Esophagus muscularis mucosa (tissue), 4 donors: Measurements from ENCODE around the gene AMOTL2. TPM values are rescaled to one million over a fixed set of nuclear protein-coding genes. Genes with fewer than 3 reads are reported as not detected.

Experiments used
- DNase-seq: peaks from one replicate; pipeline ENCODE4 v3.0.0-alpha.2; 2017; ENCODE audit errors: extremely low spot score
- H3K27ac ChIP-seq, 4 donors: fragments of 200-600 bp; sonication (generic); replicated peaks in 1 of 4; 1 replicate in 3 of 4; 2 replicates in 1 of 4; pipeline ENCODE4 v1.5.1; 2016 to 2019; ENCODE audit warnings: mild to moderate bottlenecking in 1 of 4
- H3K27me3 ChIP-seq, 4 donors: fragments of 200-600 bp; sonication (generic); one replicate each; pipeline versions ENCODE4 v1.5.1 to v1.6.0; 2016 to 2019
- H3K36me3 ChIP-seq, 4 donors: fragments of 200-600 bp; sonication (generic); one replicate each; pipeline ENCODE4 v1.5.1; 2016 to 2019
- H3K4me1 ChIP-seq, 4 donors: fragments of 200-600 bp; sonication (generic); one replicate each; pipeline ENCODE4 v1.5.1; 2016 to 2019
- H3K4me3 ChIP-seq, 4 donors: fragments of 200-600 bp; sonication (generic); 1 replicate in 2 of 4; 2 replicates in 2 of 4; pipeline ENCODE4 v1.5.1; 2016 to 2019; ENCODE audit warnings: mild to moderate bottlenecking in 4 of 4, moderate library complexity in 1 of 4
- H3K9me3 ChIP-seq, 4 donors: fragments of 200-600 bp; sonication (generic); 1 replicate in 3 of 4; 2 replicates in 1 of 4; pipeline ENCODE4 v1.5.1; 2016 to 2019
- EP300 ChIP-seq: sonication (generic); formaldehyde crosslinking; IDR thresholded peaks from one replicate; pipeline ENCODE4 v1.6.1; 2017; ENCODE audit warnings: antibody characterized with exemption
- POLR2A ChIP-seq: fragments of 450-650 bp; IDR thresholded peaks from one replicate; pipeline ENCODE4 v1.6.1; 2017; ENCODE audit warnings: antibody characterized with exemption, moderate library complexity, mild to moderate bottlenecking, low read depth
- POLR2AphosphoS5 ChIP-seq, 2 donors: sonication (generic); formaldehyde crosslinking; IDR thresholded peaks; one replicate each; pipeline ENCODE4 v1.6.1; 2017; ENCODE audit warnings: antibody characterized with exemption in 2 of 2
- WGBS: methylation state at CpG from one replicate; pipeline ENCODE4 v1.1.5; 2018; 5-methylcytosine and 5-hydroxymethylcytosine counted together
- intact Hi-C: fragments of 100-400 bp; cut with DNase I; formaldehyde crosslinking; loops from one replicate; pipeline ENCODE4 v1.15.1; 2023
- total RNA-seq, 4 donors: library from RNA; depleted of rRNA; stranded (reverse); fragments of >200 nt; gene quantifications; one replicate each; pipeline versions ENCODE4 v1.1.0 to v1.2.1, GENCODE V29; 2016
- TF ChIP-seq, protein P1 (sequence below), 3 experiments: fragments of 200-600 bp in 2 of 3; fragments of 450-650 bp in 1 of 3; sonication (generic) in 2 of 3; IDR thresholded peaks; one replicate each; pipeline ENCODE4 v1.5.1; 2017 to 2019; ENCODE audit warnings: antibody characterized with exemption in 3 of 3, mild to moderate bottlenecking in 2 of 3, moderate library complexity in 1 of 3

The AMOTL2 gene
- total RNA-seq, 4 donors from 2014 or later = 111 to 313 (median 155) TPM

DNA sequence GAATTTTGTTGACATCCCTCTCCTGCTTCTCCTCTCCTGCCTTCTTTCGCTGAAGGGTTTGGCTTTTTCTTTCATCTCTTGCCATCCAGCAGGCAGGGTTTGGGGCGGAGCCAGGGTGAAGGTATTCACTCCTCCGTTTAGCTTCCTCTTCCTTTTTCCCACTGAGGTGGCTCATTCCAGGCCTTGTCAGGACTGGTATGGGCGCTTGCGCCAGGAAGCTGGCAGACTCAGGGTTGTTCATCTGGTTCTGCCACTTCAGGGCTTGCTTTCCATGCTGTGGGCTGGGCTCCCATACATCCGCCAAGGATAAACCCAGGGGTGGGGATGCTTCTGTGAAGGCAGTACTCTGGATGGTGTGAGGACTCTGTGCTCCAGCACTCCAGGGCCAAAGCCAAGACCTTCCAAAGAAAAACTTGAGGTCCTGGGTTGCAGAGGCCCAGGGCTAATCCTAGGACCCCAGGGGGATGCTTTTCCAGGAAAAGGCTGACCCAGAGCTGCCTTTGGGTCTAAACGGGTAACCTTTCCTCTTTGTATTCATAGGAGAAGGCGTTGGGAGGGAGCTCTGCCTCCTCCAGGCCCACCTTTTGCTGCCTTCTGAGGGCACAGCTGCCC lies 7.7 kb upstream of the AMOTL2 start:
- TF ChIP-seq, protein P1, sequence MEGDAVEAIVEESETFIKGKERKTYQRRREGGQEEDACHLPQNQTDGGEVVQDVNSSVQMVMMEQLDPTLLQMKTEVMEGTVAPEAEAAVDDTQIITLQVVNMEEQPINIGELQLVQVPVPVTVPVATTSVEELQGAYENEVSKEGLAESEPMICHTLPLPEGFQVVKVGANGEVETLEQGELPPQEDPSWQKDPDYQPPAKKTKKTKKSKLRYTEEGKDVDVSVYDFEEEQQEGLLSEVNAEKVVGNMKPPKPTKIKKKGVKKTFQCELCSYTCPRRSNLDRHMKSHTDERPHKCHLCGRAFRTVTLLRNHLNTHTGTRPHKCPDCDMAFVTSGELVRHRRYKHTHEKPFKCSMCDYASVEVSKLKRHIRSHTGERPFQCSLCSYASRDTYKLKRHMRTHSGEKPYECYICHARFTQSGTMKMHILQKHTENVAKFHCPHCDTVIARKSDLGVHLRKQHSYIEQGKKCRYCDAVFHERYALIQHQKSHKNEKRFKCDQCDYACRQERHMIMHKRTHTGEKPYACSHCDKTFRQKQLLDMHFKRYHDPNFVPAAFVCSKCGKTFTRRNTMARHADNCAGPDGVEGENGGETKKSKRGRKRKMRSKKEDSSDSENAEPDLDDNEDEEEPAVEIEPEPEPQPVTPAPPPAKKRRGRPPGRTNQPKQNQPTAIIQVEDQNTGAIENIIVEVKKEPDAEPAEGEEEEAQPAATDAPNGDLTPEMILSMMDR (IDR thresholded peaks at IDR 0.05) = no peak
- no peak for TF ChIP-seq POLR2A
- Histone ChIP-seq H3K27me3 (no peaks in the 10 kb centered on the region), H3K27ac (peak overlapping the region in 3 of 4 donors; percentile 41 to 48 (median 43)), H3K9me3 (no peaks in the 10 kb centered on the region), H3K36me3 (no peaks in the 10 kb centered on the region), H3K4me3 (no peak overlapping the region), H3K4me1 (peaks cover 6 to 23% (median 10%) of the 10 kb centered on the region in 4 donors)
- intact Hi-C loops = loop anchor here (2.0 kb wide), 1 partner anchor 93 kb away; no protein-coding TSS in a partner anchor
- DNase-seq = no peak
- 84% methylated on average over 8 of the region's 8 CpGs for WGBS

DNA sequence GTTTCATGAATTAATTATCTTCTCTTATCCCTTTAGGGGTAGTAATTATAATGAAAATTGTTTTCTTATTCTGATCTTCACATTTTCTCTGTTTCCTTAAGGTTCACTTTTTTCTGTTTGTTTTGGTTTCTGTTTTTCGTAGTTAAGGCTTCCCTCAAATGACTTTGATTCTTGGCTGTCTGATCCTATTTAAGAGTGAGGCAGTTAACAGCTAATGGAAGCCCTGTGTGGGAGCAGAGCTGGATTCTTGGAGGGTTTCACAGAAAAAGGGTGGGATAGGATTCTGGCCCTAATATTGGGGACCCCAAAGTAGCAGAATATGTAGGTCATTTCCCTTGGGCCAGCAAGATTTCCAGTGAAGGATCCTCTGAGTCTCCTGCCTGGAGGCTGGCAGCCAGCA lies 6.8 kb upstream of the AMOTL2 start:
- H3K36me3 ChIP-seq = no peaks in the 10 kb centered on the region
- peak overlapping the region; percentile 7 to 48 (median 42) for H3K27ac ChIP-seq
- peaks cover 6 to 23% (median 10%) of the 10 kb centered on the region in 4 donors for H3K4me1 ChIP-seq
- DNase-seq = no peak
- WGBS = 37% methylated on average over 1 of the region's 1 CpG
- intact Hi-C loops = loop anchor here (2.0 kb wide), 1 partner anchor 94 kb away; no protein-coding TSS in a partner anchor
- no peaks in the 10 kb centered on the region for H3K9me3 ChIP-seq
- H3K4me3 ChIP-seq = no peak overlapping the region
- TF ChIP-seq POLR2AphosphoS5 (IDR thresholded peaks at IDR 0.05) = no peak
- no peak for TF ChIP-seq EP300
- TF ChIP-seq, protein P1 (IDR thresholded peaks at IDR 0.05) = no peak
- TF ChIP-seq POLR2A = no peak
- no peaks in the 10 kb centered on the region for H3K27me3 ChIP-seq

DNA sequence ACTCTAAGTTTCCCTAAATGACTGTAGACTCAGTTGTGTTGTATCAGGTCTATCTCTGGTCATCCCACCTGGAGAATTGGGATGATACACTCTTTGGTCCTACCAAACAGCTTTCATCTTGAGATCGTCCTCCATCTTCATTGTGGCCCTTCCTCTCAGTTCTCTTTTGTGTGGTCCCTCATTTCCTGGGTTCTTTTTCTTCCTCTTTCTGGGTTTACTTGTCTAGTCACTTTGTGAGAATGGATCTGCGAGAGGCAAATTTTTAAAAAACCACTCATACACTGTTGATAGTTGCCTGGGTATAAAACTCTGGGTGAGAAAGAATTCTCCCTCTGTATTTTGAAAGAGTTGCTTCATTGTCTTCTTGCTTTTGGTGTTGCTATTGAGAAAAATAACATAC lies 6.0 kb upstream of the AMOTL2 start:
- no peaks in the 10 kb centered on the region for H3K9me3 ChIP-seq
- no peaks in the 10 kb centered on the region for H3K36me3 ChIP-seq
- no peak for DNase-seq
- intact Hi-C loops = loop anchor here (2.0 kb wide), 1 partner anchor 95 kb away; no protein-coding TSS in a partner anchor
- H3K27ac ChIP-seq = peak overlapping the region in 1 of 4 donors; percentile 4
- H3K4me1 ChIP-seq = peaks cover 13 to 27% (median 14%) of the 10 kb centered on the region in 4 donors
- no peaks in the 10 kb centered on the region for H3K27me3 ChIP-seq
- TF ChIP-seq POLR2AphosphoS5 (IDR thresholded peaks at IDR 0.05) = no peak
- 78% methylated on average over 2 of the region's 2 CpGs for WGBS
- no peak overlapping the region for H3K4me3 ChIP-seq

DNA sequence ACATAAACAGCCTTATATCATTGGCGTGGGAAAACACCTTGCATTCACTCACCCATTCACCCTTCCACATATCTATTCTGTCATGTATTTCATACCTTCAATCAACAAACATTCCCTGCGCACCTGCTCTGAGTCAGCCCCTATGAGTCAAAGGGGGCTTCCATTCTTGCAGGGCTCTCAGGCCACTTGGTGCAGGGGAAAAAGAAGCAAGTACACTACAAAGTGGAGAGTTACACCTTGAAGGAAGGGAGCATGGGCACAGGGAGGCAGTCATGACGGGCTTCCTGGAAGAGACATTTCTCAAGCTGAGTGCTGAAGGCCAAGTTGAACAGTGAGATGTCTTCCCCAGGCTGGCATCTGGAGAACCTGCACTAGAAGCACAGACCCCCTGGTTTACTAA lies 4.6 kb upstream of the AMOTL2 start:
- H3K27ac ChIP-seq = no peak overlapping the region
- no peaks in the 10 kb centered on the region for H3K36me3 ChIP-seq
- WGBS = 97% methylated on average over 3 of the region's 3 CpGs
- H3K27me3 ChIP-seq = no peaks in the 10 kb centered on the region
- peaks cover 20 to 35% (median 22%) of the 10 kb centered on the region in 4 donors for H3K4me1 ChIP-seq
- H3K4me3 ChIP-seq = no peak overlapping the region
- no peak for DNase-seq
- H3K9me3 ChIP-seq = no peaks in the 10 kb centered on the region
- intact Hi-C loops = loop anchor here (2.0 to 5.0 kb wide), 2 partner anchors 70 to 167 kb away; no protein-coding TSS in a partner anchor
- TF ChIP-seq POLR2A (no peak), EP300 (no peak), POLR2AphosphoS5 (IDR thresholded peaks at IDR 0.05) (no peak)
- TF ChIP-seq, protein P1 (IDR thresholded peaks at IDR 0.05) = no peak

DNA sequence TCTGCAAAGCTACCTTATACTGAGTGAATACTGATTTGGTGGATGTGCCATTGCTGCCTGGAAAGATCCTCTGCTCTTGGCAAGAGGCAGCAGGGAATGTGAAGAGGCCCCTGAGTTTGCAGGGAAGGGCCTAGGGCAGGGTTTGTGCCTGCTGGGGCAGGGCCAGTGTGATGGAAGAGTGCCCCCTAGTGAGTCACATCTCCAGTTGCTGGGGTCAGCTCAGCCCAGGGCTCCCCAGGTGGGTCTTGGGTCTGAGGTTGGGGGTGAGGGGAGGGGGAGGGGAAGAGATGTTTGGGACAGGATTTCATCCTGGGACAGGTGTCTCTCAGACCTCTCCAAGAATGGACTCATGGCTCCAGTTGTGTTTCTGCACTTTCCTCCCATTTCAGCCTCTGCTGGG lies 4.1 kb upstream of the AMOTL2 start:
- Histone ChIP-seq H3K9me3 (no peaks in the 10 kb centered on the region), H3K27me3 (no peaks in the 10 kb centered on the region), H3K4me3 (no peak overlapping the region), H3K4me1 (peaks cover 20 to 35% (median 22%) of the 10 kb centered on the region in 4 donors), H3K27ac (no peak overlapping the region), H3K36me3 (no peaks in the 10 kb centered on the region)
- DNase-seq = no peak
- intact Hi-C loops = loop anchor here (2.0 to 5.0 kb wide), 2 partner anchors 70 to 166 kb away; no protein-coding TSS in a partner anchor
- TF ChIP-seq POLR2A (no peak), EP300 (no peak), POLR2AphosphoS5 (IDR thresholded peaks at IDR 0.05) (no peak)
- TF ChIP-seq, protein P1 (IDR thresholded peaks at IDR 0.05) = peak; percentile 52 to 62 (median 54)
